PFSK-1 (cell line): ENCODE results near the gene EMX2.

ENCODE experiments used
- POLR2AphosphoS5 ChIP-seq: IDR thresholded peaks from 2 replicates; pipeline ENCODE4 v1.6.1; 2012; ENCODE audit warnings: low read depth, mild to moderate bottlenecking, control low read depth, low read length, moderate library complexity
- REST ChIP-seq, 2 experiments: IDR thresholded peaks; 2 replicates each; pipeline versions ENCODE4 v1.6.1 to v1.8.0; 2011 to 2012; ENCODE audit warnings: low read depth in 2 of 2, low read length in 2 of 2, control low read depth in 1 of 2, inconsistent platforms in 1 of 2, mild to moderate bottlenecking in 1 of 2, moderate library complexity in 1 of 2; ENCODE audit not compliant: insufficient read depth in 1 of 2
- TAF1 ChIP-seq: IDR thresholded peaks from 2 replicates; pipeline ENCODE4 v1.6.1; 2012; ENCODE audit warnings: low read length, control low read depth, borderline replicate concordance; ENCODE audit not compliant: insufficient read depth

DNA sequence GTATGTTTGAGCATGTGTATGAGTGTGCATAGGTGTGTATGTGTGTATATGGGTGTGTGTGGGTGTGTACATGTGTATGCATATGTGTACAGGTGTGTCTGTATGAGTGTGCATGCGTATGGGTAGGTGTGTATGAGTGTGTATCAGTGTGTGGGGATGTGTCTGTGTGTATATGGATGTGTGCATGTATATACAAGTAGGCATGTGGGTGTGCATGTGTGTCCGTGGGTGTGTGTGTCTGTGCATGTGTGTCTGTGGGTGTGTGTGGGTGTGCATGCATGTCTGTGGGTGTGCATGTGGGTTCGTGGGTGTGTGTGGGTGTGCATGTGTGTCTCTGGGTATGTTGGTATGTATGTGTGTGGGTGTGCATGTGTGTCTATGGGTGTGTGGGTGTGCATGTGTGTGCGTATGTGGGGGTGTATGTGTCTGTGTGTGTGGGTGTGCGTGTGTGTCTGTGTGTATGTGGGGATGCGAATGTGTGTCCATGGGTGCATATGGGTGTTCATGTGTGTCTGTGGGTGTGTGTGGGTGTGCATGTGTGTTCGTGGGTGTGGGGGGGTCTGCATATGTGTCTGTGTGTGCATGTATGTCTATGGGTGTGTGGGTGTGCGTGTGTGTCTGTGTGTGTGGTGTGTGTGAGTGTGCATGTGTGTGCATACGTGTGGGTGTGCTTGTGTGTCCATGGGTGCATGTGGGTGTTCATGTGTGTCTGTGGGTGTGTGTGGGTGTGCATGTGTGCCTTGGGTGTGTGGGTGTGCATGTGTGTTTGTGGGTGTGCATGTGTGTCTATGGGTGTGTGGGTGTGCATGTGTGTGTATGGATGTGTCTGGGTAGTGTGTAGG, 20.6 kb downstream of the EMX2 start:
- TF ChIP-seq TAF1 (no peak), POLR2AphosphoS5 (no peak), REST (IDR thresholded peaks at IDR 0.05; ENCODE audit: insufficient read depth in 1 of 2, low read depth in 2 of 2, low read length in 2 of 2) (no peak)
